HepG2 (cell line): ENCODE results near the gene IL17RC. TPM values are rescaled to one million over a fixed set of nuclear protein-coding genes. Genes with fewer than 3 reads are reported as not detected.
A peak's percentile ranks its signal among the peaks of the same experiment; 100 is the strongest.

Experiments
- FOXO1 ChIP-seq: sonication (generic); formaldehyde crosslinking; IDR thresholded peaks from 2 replicates; pipeline ENCODE4 v1.4.0; 2020; ENCODE audit warnings: missing genetic modification reagents
- PHF20 ChIP-seq: sonication (generic); formaldehyde crosslinking; IDR thresholded peaks from 2 replicates; pipeline ENCODE4 v1.5.0; 2020; ENCODE audit warnings: mild to moderate bottlenecking, missing genetic modification reagents
- TBP ChIP-seq: sonication (generic); formaldehyde crosslinking; IDR thresholded peaks from 2 replicates; pipeline ENCODE4 v1.5.0; 2020; ENCODE audit warnings: missing genetic modification reagents
- ZNF225 ChIP-seq: sonication (generic); formaldehyde crosslinking; IDR thresholded peaks from 2 replicates; pipeline ENCODE4 v1.4.0; 2020; ENCODE audit warnings: mild to moderate bottlenecking, missing genetic modification reagents
- ZNF407 ChIP-seq: sonication (generic); formaldehyde crosslinking; IDR thresholded peaks from one replicate; pipeline ENCODE4 v1.5.1; 2020; ENCODE audit warnings: mild to moderate bottlenecking, missing genetic modification reagents; ENCODE audit errors: not compliant biosample characterization
- ZNF432 ChIP-seq: sonication (generic); formaldehyde crosslinking; IDR thresholded peaks from 2 replicates; pipeline ENCODE4 v1.5.0; 2020; ENCODE audit warnings: missing genetic modification reagents, mild to moderate bottlenecking, borderline replicate concordance
- ZNF501 ChIP-seq: sonication (generic); formaldehyde crosslinking; IDR thresholded peaks from 2 replicates; pipeline ENCODE4 v1.5.1; 2020; ENCODE audit warnings: mild to moderate bottlenecking, moderate library complexity, missing genetic modification reagents
- ZNF646 ChIP-seq: sonication (generic); formaldehyde crosslinking; IDR thresholded peaks from 2 replicates; pipeline ENCODE4 v1.9.0; 2021; ENCODE audit warnings: mild to moderate bottlenecking, missing genetic modification reagents
- ZNF788 ChIP-seq: sonication (generic); formaldehyde crosslinking; IDR thresholded peaks from 2 replicates; pipeline ENCODE4 v1.5.0; 2020; ENCODE audit warnings: mild to moderate bottlenecking, missing genetic modification reagents, borderline replicate concordance
- polyA plus RNA-seq, 8 experiments: library from polyadenylated mRNA; depleted of rRNA in 3 of 8; stranded (reverse) in 7 of 8; unstranded in 1 of 8; fragments of >200 nt; fragmentation: Illumina TruSeq in 4 of 8; extraction: Trizol in 4 of 8; gene quantifications; 2 replicates each; pipeline versions ENCODE4 v1.2.1 to v1.2.3, GENCODE V29; 2011 to 2016; ENCODE audit warnings: low read depth in 4 of 8, missing spikeins in 1 of 8, mixed read lengths in 1 of 8; ENCODE audit not compliant: insufficient read depth in 1 of 8
- total RNA-seq, 5 experiments: library from RNA; depleted of rRNA; stranded (reverse); fragments of >200 nt; fragmentation: Illumina TruSeq; extraction: Trizol; gene quantifications; 2 replicates each; pipeline ENCODE4 v1.2.3, GENCODE V29; 2016; ENCODE audit warnings: low read depth in 1 of 5

IL17RC gene
- total and polyA plus RNA-seq, 2 of the 13 experiments (the other 11 are each of a cell fraction or from before 2014, with no cell fraction given) = 20.7 to 24.0 TPM

GRCh38 chr3:9916734-9917680 lies at the start of gene IL17RC (continued):
- TF ChIP-seq ZNF407 (CRISPR knock-in tag) (no peak), PHF20 (CRISPR knock-in tag) (no peak), ZNF432 (no peak), FOXO1 (CRISPR knock-in tag) (no peak), ZNF225 (CRISPR knock-in tag) (no peak), ZNF501 (CRISPR knock-in tag) (no peak), ZNF646 (no peak), TBP (CRISPR knock-in tag) (no peak), ZNF788 (CRISPR knock-in tag) (peak; percentile 89; the same call in 1 of the 2 replicates)
